H9 (cell line): Measurements from ENCODE around the gene CAPNS1. TPM values are rescaled to one million over a fixed set of nuclear protein-coding genes. Genes with fewer than 3 reads are reported as not detected.

ENCODE experiments used
- DNase-seq: peaks from one replicate; pipeline ENCODE4 v3.0.0-alpha.2; 2017
- H2AFZ ChIP-seq: one replicate; pipeline ENCODE4 v1.6.1; 2013; ENCODE audit warnings: mild to moderate bottlenecking, low read length, control low read depth, moderate library complexity
- H2AK5ac ChIP-seq: 2 replicates; pipeline ENCODE4 v1.6.1; 2013; ENCODE audit warnings: low read length, control low read depth, mixed read lengths; ENCODE audit not compliant: insufficient read length
- H2BK120ac ChIP-seq: one replicate; pipeline ENCODE4 v1.6.1; 2013; ENCODE audit warnings: low read depth, mild to moderate bottlenecking, low read length, control low read depth, inconsistent platforms; ENCODE audit not compliant: poor library complexity, severe bottlenecking
- H2BK12ac ChIP-seq: 2 replicates; pipeline ENCODE4 v1.6.1; 2013; ENCODE audit warnings: low read length, control low read depth, mixed read lengths, low read depth; ENCODE audit not compliant: insufficient read length
- H2BK15ac ChIP-seq: 2 replicates; pipeline ENCODE4 v1.6.1; 2013; ENCODE audit warnings: low read depth, low read length, control low read depth
- H2BK20ac ChIP-seq: one replicate; pipeline ENCODE4 v1.6.1; 2013; ENCODE audit warnings: low read depth, mild to moderate bottlenecking, low read length, control low read depth, inconsistent platforms; ENCODE audit not compliant: poor library complexity, severe bottlenecking
- H2BK5ac ChIP-seq: 2 replicates; pipeline ENCODE4 v1.6.1; 2013; ENCODE audit warnings: low read length, control low read depth, mixed read lengths; ENCODE audit not compliant: insufficient read length
- H3K14ac ChIP-seq: 2 replicates; pipeline ENCODE4 v1.6.1; 2013; ENCODE audit warnings: low read length, control low read depth; ENCODE audit not compliant: insufficient read depth
- H3K18ac ChIP-seq: 2 replicates; pipeline ENCODE4 v1.6.1; 2013; ENCODE audit warnings: low read depth, mild to moderate bottlenecking, mixed read lengths, low read length, control low read depth; ENCODE audit not compliant: insufficient read length
- H3K23ac ChIP-seq: 2 replicates; pipeline ENCODE4 v1.6.1; 2013; ENCODE audit warnings: low read length, control low read depth, mixed read lengths, low read depth; ENCODE audit not compliant: insufficient read length
- H3K23me2 ChIP-seq: 2 replicates; pipeline ENCODE4 v1.6.1; 2013; ENCODE audit warnings: low read depth, mild to moderate bottlenecking, mixed read lengths, low read length, control low read depth; ENCODE audit not compliant: insufficient read length, poor library complexity, severe bottlenecking
- H3K27ac ChIP-seq: 2 replicates; pipeline ENCODE4 v1.5.1; 2013; ENCODE audit warnings: low read length, control low read depth, mixed read lengths, low read depth; ENCODE audit not compliant: insufficient read length
- H3K27me3 ChIP-seq: 2 replicates; pipeline ENCODE4 v1.6.1; 2013; ENCODE audit warnings: low read length, control low read depth, inconsistent platforms; ENCODE audit not compliant: insufficient read depth
- H3K4ac ChIP-seq: 2 replicates; pipeline ENCODE4 v1.6.1; 2013; ENCODE audit warnings: low read depth, mild to moderate bottlenecking, control low read depth, inconsistent platforms, low read length, moderate library complexity
- H3K4me1 ChIP-seq: 2 replicates; pipeline ENCODE4 v1.6.1; 2013; ENCODE audit warnings: low read length, control low read depth, inconsistent platforms; ENCODE audit not compliant: insufficient read depth
- H3K4me2 ChIP-seq: 2 replicates; pipeline ENCODE4 v1.6.1; 2013; ENCODE audit warnings: low read length, control low read depth, mixed read lengths; ENCODE audit not compliant: insufficient read length, insufficient read depth
- H3K56ac ChIP-seq: 2 replicates; pipeline ENCODE4 v1.6.1; 2013; ENCODE audit warnings: low read depth, mild to moderate bottlenecking, mixed read lengths, low read length, control low read depth; ENCODE audit not compliant: insufficient read length
- H3K79me1 ChIP-seq: 2 replicates; pipeline ENCODE4 v1.6.1; 2013; ENCODE audit warnings: low read depth, mild to moderate bottlenecking, moderate library complexity, low read length, control low read depth, inconsistent platforms; ENCODE audit not compliant: insufficient read depth, poor library complexity, severe bottlenecking
- H3K79me2 ChIP-seq: 2 replicates; pipeline ENCODE4 v1.6.1; 2013; ENCODE audit warnings: low read length, control low read depth, inconsistent platforms; ENCODE audit not compliant: insufficient read depth
- H3K9ac ChIP-seq: 2 replicates; pipeline ENCODE4 v1.6.1; 2013; ENCODE audit warnings: low read length, control low read depth, mixed read lengths; ENCODE audit not compliant: insufficient read length; ENCODE audit errors: extremely low read depth
- H3K9me3 ChIP-seq: one replicate; pipeline ENCODE4 v1.6.1; 2013; ENCODE audit warnings: low read depth, low read length, inconsistent platforms; ENCODE audit not compliant: control insufficient read depth
- H3T11ph ChIP-seq: one replicate; pipeline ENCODE4 v1.6.1; 2013; ENCODE audit warnings: mild to moderate bottlenecking, low read length, control low read depth, inconsistent platforms
- H4K20me1 ChIP-seq: one replicate; pipeline ENCODE4 v1.6.1; 2013; ENCODE audit not compliant: control insufficient read depth, insufficient read length, insufficient read depth
- H4K5ac ChIP-seq: 2 replicates; pipeline ENCODE4 v1.6.1; 2013; ENCODE audit warnings: low read depth, mild to moderate bottlenecking, mixed read lengths, low read length, control low read depth; ENCODE audit not compliant: insufficient read length
- H4K8ac ChIP-seq: replicated peaks from 2 replicates; pipeline ENCODE4 v1.6.1; 2013; ENCODE audit warnings: low read length, control low read depth, mixed read lengths, low read depth; ENCODE audit not compliant: insufficient read length
- H4K91ac ChIP-seq: 2 replicates; pipeline ENCODE4 v1.6.1; 2013; ENCODE audit warnings: low read depth, mild to moderate bottlenecking, moderate library complexity, mixed read lengths, low read length, control low read depth; ENCODE audit not compliant: insufficient read length
- H3K27ac Mint-ChIP-seq, 3 experiments: 2 replicates in 2 of 3; 3 replicates in 1 of 3; pipeline ENCODE4 v1.8.0; 2020 to 2021; ENCODE audit warnings: mixed read lengths in 3 of 3, mild to moderate bottlenecking in 1 of 3, moderate library complexity in 1 of 3
- H3K27me3 Mint-ChIP-seq: 2 replicates; pipeline ENCODE4 v1.8.0; 2021; ENCODE audit warnings: low read depth, mild to moderate bottlenecking, moderate library complexity, mixed read lengths
- H3K36me3 Mint-ChIP-seq, 3 experiments: 2 replicates in 2 of 3; 3 replicates in 1 of 3; pipeline ENCODE4 v1.8.0; 2020 to 2021; ENCODE audit warnings: low read depth in 3 of 3, mixed read lengths in 3 of 3; ENCODE audit not compliant: insufficient read depth in 1 of 3
- H3K4me1 Mint-ChIP-seq, 2 experiments: 2 replicates each; pipeline ENCODE4 v1.8.0; 2020; ENCODE audit warnings: mixed read lengths in 2 of 2
- H3K4me3 Mint-ChIP-seq, 2 experiments: 2 replicates in 1 of 2; 3 replicates in 1 of 2; pipeline ENCODE4 v1.8.0; 2020 to 2021; ENCODE audit warnings: mild to moderate bottlenecking in 2 of 2, mixed read lengths in 2 of 2, moderate library complexity in 1 of 2
- H3K9me3 Mint-ChIP-seq, 2 experiments: 2 replicates in 1 of 2; 3 replicates in 1 of 2; pipeline ENCODE4 v1.8.0; 2020; ENCODE audit warnings: mild to moderate bottlenecking in 2 of 2, mixed read lengths in 2 of 2, moderate library complexity in 1 of 2
- WGBS: extraction: QIAGEN DNeasy Blood & Tissue Kit; methylation state at CpG from one replicate; pipeline ENCODE4 v1.1.7; 2013; ENCODE audit warnings: missing lambda C conversion rate, low lambda C conversion rate, mixed read lengths; ENCODE audit not compliant: insufficient read length; ENCODE audit errors: extremely low coverage; 5-methylcytosine and 5-hydroxymethylcytosine counted together
- total RNA-seq: library from RNA; stranded (reverse); gene quantifications from 2 replicates; pipeline ENCODE4 v1.2.1, GENCODE V29; 2021
- TF ChIP-seq, protein P1 (sequence below): fragments of 200-600 bp; sonication (generic); conservative IDR thresholded peaks from 3 replicates; pipeline ENCODE4 v1.8.0; 2021; ENCODE audit warnings: antibody characterized with exemption, mild to moderate bottlenecking

Gene CAPNS1
- total RNA-seq, 1 experiment from 2014 or later, result 399 TPM

- H2BK15ac ChIP-seq, result no peak overlapping the region
- no peak overlapping the region for H3K14ac ChIP-seq
- no peak overlapping the region for H2BK5ac ChIP-seq
- no CpG with 5 or more reads among the region's 6 CpGs for WGBS
- H3K27ac ChIP-seq, result no peak overlapping the region
- no peaks in the 10 kb centered on the region for H3K4me1 Mint-ChIP-seq
- no peaks in the 10 kb centered on the region for H3K79me1 ChIP-seq
- H3K27ac Mint-ChIP-seq, result peak overlapping the region in 2 of 3 experiments; percentile 24 to 86; a peak in 1 of 7 replicates
- no peak overlapping the region for H2AFZ ChIP-seq
- no peaks in the 10 kb centered on the region for H3K79me2 ChIP-seq
- H3K9me3 Mint-ChIP-seq, result no peaks in the 10 kb centered on the region
- H4K5ac ChIP-seq, result no peak overlapping the region
- TF ChIP-seq, protein P1, sequence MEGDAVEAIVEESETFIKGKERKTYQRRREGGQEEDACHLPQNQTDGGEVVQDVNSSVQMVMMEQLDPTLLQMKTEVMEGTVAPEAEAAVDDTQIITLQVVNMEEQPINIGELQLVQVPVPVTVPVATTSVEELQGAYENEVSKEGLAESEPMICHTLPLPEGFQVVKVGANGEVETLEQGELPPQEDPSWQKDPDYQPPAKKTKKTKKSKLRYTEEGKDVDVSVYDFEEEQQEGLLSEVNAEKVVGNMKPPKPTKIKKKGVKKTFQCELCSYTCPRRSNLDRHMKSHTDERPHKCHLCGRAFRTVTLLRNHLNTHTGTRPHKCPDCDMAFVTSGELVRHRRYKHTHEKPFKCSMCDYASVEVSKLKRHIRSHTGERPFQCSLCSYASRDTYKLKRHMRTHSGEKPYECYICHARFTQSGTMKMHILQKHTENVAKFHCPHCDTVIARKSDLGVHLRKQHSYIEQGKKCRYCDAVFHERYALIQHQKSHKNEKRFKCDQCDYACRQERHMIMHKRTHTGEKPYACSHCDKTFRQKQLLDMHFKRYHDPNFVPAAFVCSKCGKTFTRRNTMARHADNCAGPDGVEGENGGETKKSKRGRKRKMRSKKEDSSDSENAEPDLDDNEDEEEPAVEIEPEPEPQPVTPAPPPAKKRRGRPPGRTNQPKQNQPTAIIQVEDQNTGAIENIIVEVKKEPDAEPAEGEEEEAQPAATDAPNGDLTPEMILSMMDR, result no peak
- no peak overlapping the region for H3K4ac ChIP-seq
- no peak overlapping the region for H3K9ac ChIP-seq
- H3K56ac ChIP-seq, result no peak overlapping the region
- peaks cover 34 to 74% (median 56%) of the 10 kb centered on the region in 3 experiments for H3K36me3 Mint-ChIP-seq
- no peak overlapping the region for H2AK5ac ChIP-seq
- H3T11ph ChIP-seq, result no peak overlapping the region
- H3K4me1 ChIP-seq, result no peaks in the 10 kb centered on the region
- DNase-seq, result no peak
- H4K91ac ChIP-seq, result no peak overlapping the region
- H2BK20ac ChIP-seq, result no peak overlapping the region
- H3K9me3 ChIP-seq, result no peaks in the 10 kb centered on the region
- no peak overlapping the region for H3K23ac ChIP-seq
- no peak overlapping the region for H3K4me2 ChIP-seq
- no peak overlapping the region for H2BK12ac ChIP-seq
- no peak overlapping the region for H3K18ac ChIP-seq
- H3K27me3 ChIP-seq, result no peaks in the 10 kb centered on the region
- H4K8ac ChIP-seq, result no peak overlapping the region
- no peak overlapping the region for H3K4me3 Mint-ChIP-seq
- no peaks in the 10 kb centered on the region for H3K23me2 ChIP-seq
- H4K20me1 ChIP-seq, result no peaks in the 10 kb centered on the region
- H3K27me3 Mint-ChIP-seq, result no peaks in the 10 kb centered on the region
- H2BK120ac ChIP-seq, result no peak overlapping the region
These were observed 42.8 kb upstream of the CAPNS1 start for GRCh38 chr19:36097036-36097435.
